Keratinocyte (primary cell): ENCODE measurements around the gene LAMA2. TPM values are rescaled to one million over a fixed set of nuclear protein-coding genes. Genes with fewer than 3 reads are reported as not detected.

Source experiments
- DNase-seq: peaks from one replicate; pipeline ENCODE4 v3.0.0-alpha.2; 2011; ENCODE audit warnings: low read depth, missing footprints, low spot score
- FAIRE-seq: peaks from 2 replicates; lab custom pipeline; 2011; peaks lifted over from hg19 to GRCh38; lab: Jason Lieb, UNC
- H2AFZ ChIP-seq: 2 replicates; pipeline ENCODE4 v1.6.0; 2012; ENCODE audit warnings: low read length, control low read depth, inconsistent platforms; ENCODE audit not compliant: control insufficient read depth
- H3K27ac ChIP-seq: 2 replicates; pipeline ENCODE4 v1.5.1; 2011; ENCODE audit warnings: low read length; ENCODE audit not compliant: control insufficient read depth, insufficient read depth
- H3K27me3 ChIP-seq: 3 replicates; pipeline ENCODE4 v1.6.0; 2011; ENCODE audit warnings: low read length; ENCODE audit not compliant: control insufficient read depth, insufficient read depth; ENCODE audit errors: extremely low read depth
- H3K36me3 ChIP-seq, 2 experiments: 2 replicates in 1 of 2; 3 replicates in 1 of 2; pipeline ENCODE4 v1.5.1; 2011; ENCODE audit warnings: low read length in 2 of 2, mild to moderate bottlenecking in 1 of 2; ENCODE audit not compliant: control insufficient read depth in 2 of 2, insufficient read depth in 2 of 2; ENCODE audit errors: extremely low read depth in 1 of 2
- H3K4me1 ChIP-seq: 3 replicates; pipeline ENCODE4 v1.5.1; 2011; ENCODE audit warnings: low read length; ENCODE audit not compliant: control insufficient read depth, insufficient read depth; ENCODE audit errors: extremely low read depth
- H3K4me2 ChIP-seq: 3 replicates; pipeline ENCODE4 v1.6.0; 2011; ENCODE audit warnings: low read depth, low read length; ENCODE audit not compliant: control insufficient read depth, insufficient read depth; ENCODE audit errors: extremely low read depth
- H3K4me3 ChIP-seq, 3 experiments: fragments of 200-600 bp in 1 of 3; sonication (generic) in 1 of 3; 2 replicates in 2 of 3; 3 replicates in 1 of 3; pipeline ENCODE4 v1.5.1; 2011 to 2016; ENCODE audit warnings: low read length in 3 of 3, mild to moderate bottlenecking in 3 of 3, control low read depth in 2 of 3, inconsistent platforms in 1 of 3, low read depth in 1 of 3, mixed read lengths in 1 of 3, mixed run types in 1 of 3, moderate library complexity in 1 of 3; ENCODE audit not compliant: control insufficient read depth in 2 of 3, insufficient read depth in 2 of 3; ENCODE audit errors: extremely low read depth in 1 of 3
- H3K79me2 ChIP-seq: 2 replicates; pipeline ENCODE4 v1.6.0; 2012; ENCODE audit warnings: low read length; ENCODE audit not compliant: control insufficient read depth, insufficient read depth
- H3K9ac ChIP-seq: 3 replicates; pipeline ENCODE4 v1.6.0; 2011; ENCODE audit warnings: low read length; ENCODE audit not compliant: control insufficient read depth, insufficient read depth; ENCODE audit errors: extremely low read depth
- H3K9me1 ChIP-seq: 3 replicates; pipeline ENCODE4 v1.6.0; 2011; ENCODE audit warnings: low read length; ENCODE audit not compliant: control insufficient read depth, insufficient read depth; ENCODE audit errors: extremely low read depth
- H3K9me3 ChIP-seq: 2 replicates; pipeline ENCODE4 v1.5.1; 2012; ENCODE audit warnings: low read depth, low read length; ENCODE audit not compliant: control insufficient read depth
- H4K20me1 ChIP-seq: 3 replicates; pipeline ENCODE4 v1.6.0; 2011; ENCODE audit warnings: low read length; ENCODE audit not compliant: control insufficient read depth, insufficient read depth; ENCODE audit errors: extremely low read depth
- EZH2 ChIP-seq: IDR thresholded peaks from one replicate; pipeline ENCODE4 v1.6.1; 2012; ENCODE audit warnings: inconsistent platforms, mild to moderate bottlenecking, low read length, moderate library complexity
- dilution Hi-C: fragments of 300-500 bp; cut with MboI; formaldehyde crosslinking; loops from one replicate; pipeline ENCODE4 v1.7.0; 2020; ENCODE audit warnings: low sequenced_read_pairs; ENCODE audit not compliant: extremely low pct_ligation_motif_present
- polyA plus RNA-seq, 5 experiments: library from polyadenylated mRNA; depleted of rRNA in 3 of 5; stranded (reverse) in 3 of 5; stranded (forward) in 1 of 5; unstranded in 1 of 5; fragments of >200 nt; gene quantifications; 1 replicate in 1 of 5; 2 replicates in 3 of 5; 3 replicates in 1 of 5; pipeline versions ENCODE4 v1.2.1 to v1.2.3, GENCODE V29; 2011 to 2012; ENCODE audit warnings: missing spikeins in 2 of 5, low read depth in 1 of 5, low replicate concordance in 1 of 5
- TF ChIP-seq, protein P1 (sequence below), 3 experiments: IDR thresholded peaks in 1 of 3; conservative IDR thresholded peaks in 1 of 3; optimal IDR thresholded peaks in 1 of 3; 2 replicates in 2 of 3; 3 replicates in 1 of 3; pipeline versions ENCODE3 to v1.5.1; 2011; ENCODE audit warnings: low read length in 3 of 3, mild to moderate bottlenecking in 3 of 3, moderate library complexity in 2 of 3, control low read depth in 1 of 3, inconsistent platforms in 1 of 3; ENCODE audit not compliant: insufficient read depth in 2 of 3; ENCODE audit errors: extremely low read depth in 1 of 3

Gene LAMA2
- polyA plus RNA-seq, 1 donor (not counting 4 experiments of a cell fraction or from before 2014, with no cell fraction given): 1.4 TPM

DNA sequence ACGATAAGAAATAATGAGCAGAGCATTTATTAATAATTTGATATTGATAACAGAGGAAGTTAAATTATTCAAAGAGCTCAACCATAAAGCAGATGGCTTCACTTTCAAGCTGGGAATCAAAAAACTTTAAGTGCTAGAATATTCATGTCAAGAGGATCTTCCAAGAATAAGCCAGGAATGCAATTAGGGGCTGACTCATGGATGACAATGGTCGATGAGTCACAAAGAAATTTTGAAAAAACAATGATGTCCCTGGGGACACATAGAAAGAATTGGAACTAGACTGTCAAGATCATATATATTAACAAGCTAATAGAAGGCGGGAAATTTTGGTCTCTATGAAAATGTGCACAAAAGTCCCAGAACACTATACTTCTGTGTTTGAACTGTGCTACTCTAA is 304.1 kb downstream of the LAMA2 start:
- no peak overlapping the region for H3K27ac ChIP-seq
- DNase-seq (peak; percentile 49), FAIRE-seq (peak; percentile 64)
- no peak overlapping the region for H2AFZ ChIP-seq
- dilution Hi-C loops: no loop called here
- H4K20me1 ChIP-seq: no peaks in the 10 kb centered on the region
- H3K4me2 ChIP-seq: no peak overlapping the region
- no peaks in the 10 kb centered on the region for H3K27me3 ChIP-seq
- H3K36me3 ChIP-seq: no peaks in the 10 kb centered on the region
- TF ChIP-seq, protein P1, sequence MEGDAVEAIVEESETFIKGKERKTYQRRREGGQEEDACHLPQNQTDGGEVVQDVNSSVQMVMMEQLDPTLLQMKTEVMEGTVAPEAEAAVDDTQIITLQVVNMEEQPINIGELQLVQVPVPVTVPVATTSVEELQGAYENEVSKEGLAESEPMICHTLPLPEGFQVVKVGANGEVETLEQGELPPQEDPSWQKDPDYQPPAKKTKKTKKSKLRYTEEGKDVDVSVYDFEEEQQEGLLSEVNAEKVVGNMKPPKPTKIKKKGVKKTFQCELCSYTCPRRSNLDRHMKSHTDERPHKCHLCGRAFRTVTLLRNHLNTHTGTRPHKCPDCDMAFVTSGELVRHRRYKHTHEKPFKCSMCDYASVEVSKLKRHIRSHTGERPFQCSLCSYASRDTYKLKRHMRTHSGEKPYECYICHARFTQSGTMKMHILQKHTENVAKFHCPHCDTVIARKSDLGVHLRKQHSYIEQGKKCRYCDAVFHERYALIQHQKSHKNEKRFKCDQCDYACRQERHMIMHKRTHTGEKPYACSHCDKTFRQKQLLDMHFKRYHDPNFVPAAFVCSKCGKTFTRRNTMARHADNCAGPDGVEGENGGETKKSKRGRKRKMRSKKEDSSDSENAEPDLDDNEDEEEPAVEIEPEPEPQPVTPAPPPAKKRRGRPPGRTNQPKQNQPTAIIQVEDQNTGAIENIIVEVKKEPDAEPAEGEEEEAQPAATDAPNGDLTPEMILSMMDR (optimal IDR thresholded peaks at IDR 0.05 in 1 of 3, IDR thresholded peaks at IDR 0.05 in 1 of 3, conservative IDR thresholded peaks at IDR 0.05 in 1 of 3; ENCODE audit: extremely low read depth in 1 of 3, insufficient read depth in 2 of 3, low read length in 3 of 3): no peak
- TF ChIP-seq EZH2: no peak
- H3K9ac ChIP-seq: no peak overlapping the region
- H3K4me1 ChIP-seq: peaks cover 21% of the 10 kb centered on the region
- H3K79me2 ChIP-seq: no peaks in the 10 kb centered on the region
- no peak overlapping the region for H3K4me3 ChIP-seq
- no peaks in the 10 kb centered on the region for H3K9me3 ChIP-seq
- no peaks in the 10 kb centered on the region for H3K9me1 ChIP-seq

DNA sequence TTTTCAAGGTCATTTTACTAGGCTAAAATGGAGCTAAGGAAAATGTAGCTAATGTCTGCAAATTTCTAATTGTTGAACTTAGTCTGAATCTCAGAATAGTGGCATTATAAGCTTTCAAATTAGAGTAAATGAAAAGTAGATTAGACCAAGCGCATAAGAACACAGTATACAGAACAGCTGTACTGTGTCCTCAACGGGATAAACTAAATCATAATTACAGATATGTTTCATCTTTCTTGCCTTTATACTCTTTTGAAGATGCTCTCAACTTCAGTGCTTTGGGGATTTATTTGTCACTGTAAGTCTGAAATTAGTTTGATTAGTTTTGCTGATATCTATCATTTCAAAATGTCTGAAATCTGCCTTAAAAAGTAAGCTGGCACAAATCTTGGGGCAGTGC is 305.4 kb downstream of the LAMA2 start:
- H3K27ac ChIP-seq: no peak overlapping the region
- H3K4me3 ChIP-seq: no peak overlapping the region
- H3K4me1 ChIP-seq: peaks cover 17% of the 10 kb centered on the region
- H3K4me2 ChIP-seq: no peak overlapping the region
- FAIRE-seq: no peak
- no peaks in the 10 kb centered on the region for H3K79me2 ChIP-seq
- no peaks in the 10 kb centered on the region for H4K20me1 ChIP-seq
- H2AFZ ChIP-seq: no peak overlapping the region
- no peaks in the 10 kb centered on the region for H3K9me1 ChIP-seq
- DNase-seq: no peak
- H3K9me3 ChIP-seq: no peaks in the 10 kb centered on the region
- no peak for TF ChIP-seq EZH2
- TF ChIP-seq, protein P1 (optimal IDR thresholded peaks at IDR 0.05 in 1 of 3, IDR thresholded peaks at IDR 0.05 in 1 of 3, conservative IDR thresholded peaks at IDR 0.05 in 1 of 3; ENCODE audit: extremely low read depth in 1 of 3, insufficient read depth in 2 of 3, low read length in 3 of 3): no peak
- no peaks in the 10 kb centered on the region for H3K36me3 ChIP-seq
- dilution Hi-C loops: no loop called here
- H3K27me3 ChIP-seq: no peaks in the 10 kb centered on the region
- H3K9ac ChIP-seq: no peak overlapping the region
